Coronary artery (tissue), 2 donors: Measurements from ENCODE around the gene ABLIM3.

ENCODE experiments used
- DNase-seq: peaks from one replicate; pipeline ENCODE4 v3.0.0-alpha.2; 2017; ENCODE audit warnings: low spot score
- H3K27ac ChIP-seq, 2 donors: fragments of 200-600 bp; sonication (generic); one replicate each; pipeline ENCODE4 v1.5.1; 2016 to 2019
- H3K4me3 ChIP-seq: fragments of 200-600 bp; sonication (generic); 2 replicates; pipeline ENCODE4 v1.5.1; 2016; ENCODE audit warnings: mild to moderate bottlenecking, moderate library complexity
- CTCF ChIP-seq: fragments of 200-600 bp; sonication (generic); IDR thresholded peaks from one replicate; pipeline ENCODE4 v1.5.1; 2019; ENCODE audit warnings: antibody characterized with exemption

The ABLIM3 gene

GRCh38 chr5:149133795-149134777, 7.2 kb upstream of the ABLIM3 start:
- peak overlapping the region in 1 of 2 donors; percentile 46 for H3K27ac ChIP-seq
- H3K4me3 ChIP-seq: no peak overlapping the region
- TF ChIP-seq CTCF: no peak
- no peak for DNase-seq

- Histone ChIP-seq H3K27ac (no peak overlapping the region), H3K4me3 (no peak overlapping the region)
- no peak for TF ChIP-seq CTCF
- no peak for DNase-seq
These were observed 6.4 kb upstream of the ABLIM3 start for GRCh38 chr5:149134778-149135500.

- no peak for DNase-seq
- H3K4me3 ChIP-seq: no peak overlapping the region
These were observed 5.6 kb upstream of the ABLIM3 start for GRCh38 chr5:149135536-149136201.

GRCh38 chr5:149138182-149138923, 2.9 kb upstream of the ABLIM3 start:
- DNase-seq: no peak
- H3K4me3 ChIP-seq: no peak overlapping the region
- H3K27ac ChIP-seq: no peak overlapping the region
- no peak for TF ChIP-seq CTCF

More at GRCh38 chr5:149135536-149136201, 5.6 kb upstream of the ABLIM3 start:
- TF ChIP-seq CTCF: no peak
- H3K27ac ChIP-seq: no peak overlapping the region

GRCh38 chr5:149140197-149141002, 893 bp upstream of the ABLIM3 start:
- Histone ChIP-seq H3K27ac (no peak overlapping the region), H3K4me3 (no peak overlapping the region)
- TF ChIP-seq CTCF: no peak
- DNase-seq: no peak
